ENCODE measurements around the gene C12orf43. TPM values are rescaled to one million over a fixed set of nuclear protein-coding genes. Genes with fewer than 3 reads are reported as not detected.

Gene C12orf43
- polyA plus RNA-seq, 1 donor (not counting 4 experiments of a cell fraction or from before 2014, with no cell fraction given) = 12.8 TPM

GRCh38 chr12:121025442-121026226 is 9.3 kb upstream of the C12orf43 start:
- no peak overlapping the region for H3K27ac ChIP-seq (ENCODE audit: control insufficient read depth, insufficient read depth, low read length)
- H2AFZ ChIP-seq (ENCODE audit: control insufficient read depth, low read length) = no peak overlapping the region
- no peak overlapping the region for H3K9ac ChIP-seq (ENCODE audit: control insufficient read depth, extremely low read depth, insufficient read depth, low read length)
- H3K4me2 ChIP-seq (ENCODE audit: control insufficient read depth, extremely low read depth, insufficient read depth, low read depth, low read length) = no peak overlapping the region
- H3K9me3 ChIP-seq (ENCODE audit: control insufficient read depth, low read depth, low read length) = no peaks in the 10 kb centered on the region
- H3K9me1 ChIP-seq (ENCODE audit: control insufficient read depth, extremely low read depth, insufficient read depth, low read length) = no peaks in the 10 kb centered on the region
- DNase-seq (ENCODE audit: low read depth, low spot score) (no peak), FAIRE-seq (no peak)
- no peaks in the 10 kb centered on the region for H3K79me2 ChIP-seq (ENCODE audit: control insufficient read depth, insufficient read depth, low read length)
- no peaks in the 10 kb centered on the region for H4K20me1 ChIP-seq (ENCODE audit: control insufficient read depth, extremely low read depth, insufficient read depth, low read length)
- H3K36me3 ChIP-seq (ENCODE audit: control insufficient read depth in 2 of 2, extremely low read depth in 1 of 2, insufficient read depth in 2 of 2, low read length in 2 of 2) = no peaks in the 10 kb centered on the region
- no peak overlapping the region for H3K4me3 ChIP-seq (ENCODE audit: control insufficient read depth in 2 of 3, extremely low read depth in 1 of 3, insufficient read depth in 2 of 3, low read depth in 1 of 3, low read length in 3 of 3)
- H3K27me3 ChIP-seq (ENCODE audit: control insufficient read depth, extremely low read depth, insufficient read depth, low read length) = no peaks in the 10 kb centered on the region
- dilution Hi-C loops (cut with MboI; ENCODE audit: extremely low pct_ligation_motif_present, low sequenced_read_pairs) = no loop called here
- TF ChIP-seq EZH2 (IDR thresholded peaks at IDR 0.05; ENCODE audit: low read length) = no peak
- TF ChIP-seq, protein P1, sequence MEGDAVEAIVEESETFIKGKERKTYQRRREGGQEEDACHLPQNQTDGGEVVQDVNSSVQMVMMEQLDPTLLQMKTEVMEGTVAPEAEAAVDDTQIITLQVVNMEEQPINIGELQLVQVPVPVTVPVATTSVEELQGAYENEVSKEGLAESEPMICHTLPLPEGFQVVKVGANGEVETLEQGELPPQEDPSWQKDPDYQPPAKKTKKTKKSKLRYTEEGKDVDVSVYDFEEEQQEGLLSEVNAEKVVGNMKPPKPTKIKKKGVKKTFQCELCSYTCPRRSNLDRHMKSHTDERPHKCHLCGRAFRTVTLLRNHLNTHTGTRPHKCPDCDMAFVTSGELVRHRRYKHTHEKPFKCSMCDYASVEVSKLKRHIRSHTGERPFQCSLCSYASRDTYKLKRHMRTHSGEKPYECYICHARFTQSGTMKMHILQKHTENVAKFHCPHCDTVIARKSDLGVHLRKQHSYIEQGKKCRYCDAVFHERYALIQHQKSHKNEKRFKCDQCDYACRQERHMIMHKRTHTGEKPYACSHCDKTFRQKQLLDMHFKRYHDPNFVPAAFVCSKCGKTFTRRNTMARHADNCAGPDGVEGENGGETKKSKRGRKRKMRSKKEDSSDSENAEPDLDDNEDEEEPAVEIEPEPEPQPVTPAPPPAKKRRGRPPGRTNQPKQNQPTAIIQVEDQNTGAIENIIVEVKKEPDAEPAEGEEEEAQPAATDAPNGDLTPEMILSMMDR (optimal IDR thresholded peaks at IDR 0.05 in 1 of 3, IDR thresholded peaks at IDR 0.05 in 1 of 3, conservative IDR thresholded peaks at IDR 0.05 in 1 of 3; ENCODE audit: extremely low read depth in 1 of 3, insufficient read depth in 2 of 3, low read length in 3 of 3) = no peak
- no peaks in the 10 kb centered on the region for H3K4me1 ChIP-seq (ENCODE audit: control insufficient read depth, extremely low read depth, insufficient read depth, low read length)

GRCh38 chr12:121023799-121024198 is 7.5 kb upstream of the C12orf43 start:
- Histone ChIP-seq H2AFZ (ENCODE audit: control insufficient read depth, low read length) (no peak overlapping the region), H3K9me3 (ENCODE audit: control insufficient read depth, low read depth, low read length) (no peaks in the 10 kb centered on the region), H3K4me1 (ENCODE audit: control insufficient read depth, extremely low read depth, insufficient read depth, low read length) (no peaks in the 10 kb centered on the region), H3K36me3 (ENCODE audit: control insufficient read depth in 2 of 2, extremely low read depth in 1 of 2, insufficient read depth in 2 of 2, low read length in 2 of 2) (no peaks in the 10 kb centered on the region), H4K20me1 (ENCODE audit: control insufficient read depth, extremely low read depth, insufficient read depth, low read length) (no peaks in the 10 kb centered on the region), H3K9ac (ENCODE audit: control insufficient read depth, extremely low read depth, insufficient read depth, low read length) (no peak overlapping the region), H3K4me2 (ENCODE audit: control insufficient read depth, extremely low read depth, insufficient read depth, low read depth, low read length) (no peak overlapping the region), H3K79me2 (ENCODE audit: control insufficient read depth, insufficient read depth, low read length) (no peaks in the 10 kb centered on the region), H3K9me1 (ENCODE audit: control insufficient read depth, extremely low read depth, insufficient read depth, low read length) (no peaks in the 10 kb centered on the region), H3K27me3 (ENCODE audit: control insufficient read depth, extremely low read depth, insufficient read depth, low read length) (no peaks in the 10 kb centered on the region), H3K27ac (ENCODE audit: control insufficient read depth, insufficient read depth, low read length) (no peak overlapping the region), H3K4me3 (ENCODE audit: control insufficient read depth in 2 of 3, extremely low read depth in 1 of 3, insufficient read depth in 2 of 3, low read depth in 1 of 3, low read length in 3 of 3) (no peak overlapping the region)
- FAIRE-seq (no peak), DNase-seq (ENCODE audit: low read depth, low spot score) (no peak)
- no peak for TF ChIP-seq EZH2 (IDR thresholded peaks at IDR 0.05; ENCODE audit: low read length)
- TF ChIP-seq, protein P1 (optimal IDR thresholded peaks at IDR 0.05 in 1 of 3, IDR thresholded peaks at IDR 0.05 in 1 of 3, conservative IDR thresholded peaks at IDR 0.05 in 1 of 3; ENCODE audit: extremely low read depth in 1 of 3, insufficient read depth in 2 of 3, low read length in 3 of 3) = no peak
- dilution Hi-C loops (cut with MboI; ENCODE audit: extremely low pct_ligation_motif_present, low sequenced_read_pairs) = no loop called here
